GM21367 (cell line): ENCODE measurements around the gene AP5Z1.

Experiments
- ATAC-seq: cut with Tn5 transposase; IDR thresholded peaks from one replicate; pipeline ENCODE4 v1.9.1; 2021; ENCODE audit not compliant: unreplicated experiment

Gene AP5Z1

DNA sequence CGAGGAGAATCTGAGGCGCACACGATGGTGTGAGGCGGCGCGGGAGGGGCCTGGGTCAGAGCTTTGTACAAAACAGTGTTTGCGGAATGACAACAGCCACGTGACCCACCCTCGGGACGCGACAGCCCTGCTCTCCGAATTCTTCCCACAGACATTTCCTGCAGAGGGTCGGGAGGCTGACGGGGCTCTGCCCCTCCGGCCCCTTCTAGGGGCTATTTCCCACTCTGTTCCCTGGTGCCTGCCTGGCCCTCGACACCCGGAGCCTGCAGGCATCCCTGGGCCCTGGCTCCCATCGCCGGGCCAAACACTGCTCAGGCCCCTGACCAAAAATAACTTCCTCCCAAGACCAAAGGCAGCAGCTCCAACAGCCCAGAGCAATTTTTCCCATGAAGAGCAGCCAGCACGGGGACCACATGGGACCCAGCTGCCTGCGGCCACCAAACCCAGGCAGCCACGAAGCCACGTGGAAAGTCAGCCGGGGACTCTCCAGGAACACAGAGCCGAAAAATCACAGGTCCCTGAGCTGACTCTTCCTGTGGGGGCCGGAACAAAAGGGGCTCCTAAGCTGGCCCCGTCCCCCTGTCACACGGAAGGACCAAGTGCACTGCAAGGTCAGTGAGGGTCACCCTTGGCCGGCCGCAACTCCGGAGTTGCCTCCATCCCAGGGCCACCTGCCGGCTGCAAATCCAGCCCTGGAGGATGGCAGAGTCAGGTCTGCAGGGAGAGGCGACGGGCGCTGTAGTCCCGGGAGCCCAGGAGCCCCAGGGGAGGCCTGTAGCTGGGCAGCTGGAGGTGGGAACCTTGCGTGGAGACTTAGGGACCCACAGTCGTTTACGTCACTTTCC, 44.4 kb downstream of the AP5Z1 start:
- ATAC-seq: no peak

DNA sequence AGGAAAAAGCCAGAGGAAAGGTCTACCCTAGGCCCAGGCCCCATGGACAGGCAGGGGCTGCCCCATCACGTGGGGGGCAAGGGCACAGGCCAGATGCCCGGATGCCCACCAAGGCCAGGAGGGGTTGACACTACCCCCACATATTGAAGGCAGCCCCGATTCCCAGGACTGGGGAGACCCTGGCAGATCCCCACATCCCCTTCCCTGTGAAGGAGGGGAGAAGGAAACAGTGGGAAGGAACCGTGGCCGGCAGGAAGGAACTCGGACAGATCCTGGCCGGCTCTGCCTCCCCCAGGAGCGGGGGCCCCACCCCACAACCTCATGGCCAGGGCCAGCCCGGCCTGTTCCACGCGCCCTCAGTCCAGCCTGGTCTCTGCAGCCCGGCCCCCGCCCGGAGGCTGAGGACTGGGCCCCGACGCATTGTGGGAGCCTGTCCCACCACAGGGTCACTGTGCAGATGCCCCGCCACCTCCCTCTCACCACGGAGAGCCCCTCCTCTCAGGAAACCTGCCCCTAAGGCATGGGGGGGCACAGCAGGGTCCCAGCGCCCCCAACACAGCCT, 45.1 kb downstream of the AP5Z1 start:
- no peak for ATAC-seq

DNA sequence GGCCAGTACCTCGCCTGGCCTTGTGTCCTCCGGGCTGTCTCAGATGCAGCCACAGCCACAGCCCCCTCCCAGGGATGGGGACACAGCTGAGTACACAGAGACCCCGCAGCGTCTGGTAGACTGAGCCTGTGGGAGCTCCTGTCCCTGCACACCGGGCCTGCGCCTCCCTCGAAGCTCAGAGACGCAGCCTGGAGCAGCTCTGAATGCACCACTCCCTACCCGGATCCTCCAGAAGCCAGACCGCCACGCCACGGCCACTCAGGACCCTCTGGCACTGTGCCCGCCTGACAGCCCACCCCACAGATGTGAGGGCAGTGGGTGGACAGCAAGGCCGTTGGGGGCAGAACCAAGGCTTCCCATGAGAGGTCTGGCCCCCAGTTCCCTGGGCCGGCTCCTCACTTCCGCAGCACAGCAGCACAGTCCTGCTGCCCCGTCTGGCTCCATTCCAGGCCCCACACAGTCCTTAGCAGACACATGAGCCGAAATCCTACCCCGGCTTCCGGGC, 45.6 kb downstream of the AP5Z1 start:
- no peak for ATAC-seq

DNA sequence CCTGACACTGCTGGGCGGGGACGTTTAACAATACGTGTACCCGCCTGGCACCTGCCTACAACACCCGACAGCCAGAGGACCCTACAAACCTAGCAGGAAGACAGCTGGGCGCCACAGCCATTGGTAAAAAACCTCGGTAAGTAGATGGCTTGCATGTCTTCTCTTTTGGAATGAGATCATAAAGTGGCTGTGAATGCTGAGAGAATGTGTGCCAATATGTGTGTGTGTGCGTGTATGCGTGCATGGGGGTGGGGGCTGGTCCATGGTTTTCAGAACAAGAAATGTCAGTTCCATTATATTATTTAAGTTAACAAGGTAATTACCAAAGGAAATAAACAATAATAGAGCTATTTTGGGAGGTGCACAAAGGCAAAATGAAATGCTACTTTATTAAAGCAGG, 47.3 kb downstream of the AP5Z1 start:
- ATAC-seq: no peak

DNA sequence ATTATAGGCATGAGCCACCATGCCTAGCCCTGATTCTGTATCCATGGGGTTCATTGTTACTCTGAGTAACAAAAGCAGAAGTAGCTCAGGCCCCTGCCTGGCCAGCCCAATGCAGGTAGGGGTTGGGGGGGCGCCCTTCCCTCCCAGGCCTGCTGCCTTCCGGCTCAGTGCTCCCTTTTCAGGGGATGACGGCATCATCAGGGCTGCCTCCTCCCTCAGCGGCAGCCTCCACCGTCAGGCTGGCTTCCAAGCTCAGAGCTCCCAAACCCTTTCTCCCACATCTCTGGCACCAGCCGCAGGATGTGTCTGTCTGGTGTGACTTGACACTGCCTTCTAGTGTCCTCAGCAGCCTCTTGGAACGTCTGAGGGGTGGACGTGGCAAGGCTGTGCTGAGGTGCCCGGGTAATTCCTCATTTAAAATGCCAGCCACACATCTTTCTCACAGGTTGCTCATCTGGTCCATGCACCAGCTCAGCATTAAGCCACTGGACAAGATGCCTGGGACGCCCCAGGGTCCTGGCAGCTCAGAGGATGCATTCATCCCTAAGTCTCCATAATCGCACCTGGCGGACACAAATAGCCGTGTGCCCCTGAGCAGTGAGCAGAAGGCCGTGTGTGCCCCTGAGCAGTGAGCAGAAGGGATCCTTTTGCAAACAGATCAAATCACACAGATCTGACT, 48.2 kb downstream of the AP5Z1 start:
- ATAC-seq: no peak

DNA sequence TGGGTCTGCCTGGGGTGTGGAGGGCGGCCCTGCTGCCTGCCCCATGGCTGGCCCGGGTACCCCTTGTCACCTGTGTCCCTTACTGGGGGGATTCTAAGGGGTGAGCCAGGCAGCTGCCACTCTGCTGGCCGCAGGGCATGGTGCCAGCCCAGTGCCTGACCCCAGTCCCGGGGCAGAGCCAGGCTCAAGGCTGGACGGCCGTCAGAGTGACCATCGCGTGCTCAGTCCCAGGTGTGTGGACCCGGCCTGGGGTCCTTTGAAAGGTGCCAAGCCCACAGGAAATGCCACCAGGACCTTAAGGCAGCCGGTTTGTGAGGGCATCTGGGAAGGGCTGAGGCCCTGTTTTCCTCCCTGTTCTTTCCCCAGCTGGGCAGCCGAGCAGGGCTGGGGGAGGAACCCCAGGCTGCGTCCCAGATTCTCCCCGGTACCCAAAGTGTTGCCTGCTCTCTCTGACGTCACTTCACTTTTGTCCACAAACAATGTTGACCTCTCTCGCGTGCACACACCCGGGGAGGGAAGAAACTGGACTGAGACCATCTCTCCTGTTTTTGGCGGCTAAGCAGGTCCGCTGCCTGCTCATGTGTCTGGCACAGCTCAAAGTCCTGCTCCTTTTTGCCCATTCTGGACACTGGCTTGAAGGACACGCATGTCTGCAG, 48.8 kb downstream of the AP5Z1 start:
- no peak for ATAC-seq

DNA sequence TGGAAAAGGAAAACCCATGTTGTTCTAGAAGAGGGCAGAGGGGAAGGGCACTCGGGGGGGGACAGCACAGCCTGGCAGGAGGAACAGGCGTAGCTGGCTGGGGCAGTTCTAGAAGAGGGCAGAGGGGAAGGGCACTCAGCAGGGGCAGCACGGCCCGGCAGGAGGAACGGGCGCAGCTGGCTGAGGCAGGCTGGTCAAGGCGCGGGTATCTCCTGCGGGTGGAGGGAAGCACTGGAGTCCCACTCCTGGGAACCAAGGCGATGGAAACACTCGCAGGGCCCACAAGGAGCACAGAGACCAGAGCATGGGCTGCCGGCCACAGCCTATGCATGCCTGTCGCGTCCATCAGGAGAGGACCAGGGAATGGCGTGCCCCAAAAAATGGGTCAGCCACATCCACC, 49.7 kb downstream of the AP5Z1 start:
- ATAC-seq: no peak

DNA sequence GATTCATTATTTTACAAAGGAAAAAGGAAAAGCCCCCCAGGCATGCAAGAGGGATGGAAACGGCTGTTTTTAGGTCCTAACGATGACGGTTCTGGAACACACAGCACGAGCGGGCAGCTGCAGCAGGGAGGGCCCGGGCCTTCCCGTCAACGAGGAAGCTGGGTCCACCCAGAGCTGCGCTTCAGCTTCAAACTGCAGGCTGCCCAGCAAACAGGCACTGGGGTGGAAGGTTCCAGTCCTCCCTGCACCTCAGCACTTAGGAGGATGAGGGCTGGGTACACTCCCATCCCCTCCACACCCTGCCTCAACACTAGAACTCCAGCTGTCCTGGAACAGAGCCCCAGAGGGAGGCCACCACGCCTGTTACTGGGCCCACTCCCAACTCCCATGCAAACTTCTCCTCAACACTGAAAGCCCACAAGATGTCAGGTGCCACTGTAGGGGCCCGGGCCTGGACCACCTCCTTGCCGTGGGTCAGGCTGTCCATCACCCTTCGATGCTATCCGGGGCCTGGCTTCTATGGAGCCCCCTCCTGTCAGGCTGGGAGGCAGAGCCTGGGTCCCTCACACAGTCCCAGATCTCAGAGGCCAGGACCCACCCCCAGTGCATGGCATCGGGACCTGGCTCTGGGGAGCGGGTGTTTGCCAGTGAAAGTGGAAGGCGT, 53.4 kb downstream of the AP5Z1 start:
- ATAC-seq: no peak

DNA sequence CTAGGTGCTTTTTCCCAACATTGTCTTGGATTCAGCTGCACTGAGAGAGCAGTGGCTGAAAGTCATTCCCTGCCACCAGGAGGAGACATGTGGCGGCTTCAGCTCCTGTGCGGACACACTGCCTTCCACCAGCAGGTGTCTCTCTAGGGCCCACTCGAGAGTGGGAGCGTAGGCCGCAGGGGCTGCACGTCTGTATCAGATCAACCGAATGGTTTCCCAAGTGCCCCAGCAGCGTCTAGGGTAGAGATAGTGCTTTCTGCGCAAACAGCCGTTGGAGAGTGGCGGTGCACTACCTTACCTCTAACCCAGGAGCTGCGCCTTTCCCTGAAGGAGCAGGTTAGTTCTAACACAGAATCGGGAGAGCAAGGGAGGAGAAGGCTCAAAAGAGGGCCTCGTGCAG, 54.8 kb downstream of the AP5Z1 start:
- ATAC-seq: no peak

DNA sequence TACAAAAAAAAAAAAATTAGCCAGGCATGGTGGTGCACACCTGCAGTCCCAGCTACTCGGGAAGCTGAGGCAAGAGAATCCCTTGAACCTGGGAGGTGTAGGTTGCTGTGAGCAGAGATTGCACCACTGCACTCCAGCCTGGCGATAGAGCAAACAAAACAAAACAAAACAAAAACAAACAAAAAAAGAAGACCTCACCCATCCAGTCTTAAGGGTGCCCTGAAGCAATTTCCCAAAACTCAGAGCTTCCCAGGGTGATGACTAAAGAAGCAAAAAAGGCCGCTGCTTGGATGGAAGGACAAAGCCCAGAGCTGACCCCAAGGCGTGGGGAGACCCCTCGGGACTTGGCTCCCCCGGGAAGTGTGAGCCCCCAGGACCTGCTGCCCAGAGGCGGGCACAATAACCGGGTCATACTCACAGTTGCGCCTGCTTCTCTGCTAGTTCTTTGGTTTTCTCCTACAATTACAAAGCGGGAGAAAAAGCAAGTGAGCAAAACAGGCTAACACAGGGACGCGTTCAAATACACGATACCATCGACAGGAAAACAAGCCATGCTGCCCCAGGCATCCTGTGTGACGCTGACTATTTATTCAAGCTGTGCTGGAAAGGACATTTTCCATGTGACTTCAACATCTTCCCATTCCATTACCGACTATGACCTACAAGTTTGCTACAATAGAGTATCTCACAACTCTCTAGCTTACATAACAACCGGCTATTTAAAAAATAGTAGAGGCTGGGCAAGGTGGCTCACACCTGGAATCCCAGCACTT, 56.5 kb downstream of the AP5Z1 start:
- ATAC-seq: no peak

DNA sequence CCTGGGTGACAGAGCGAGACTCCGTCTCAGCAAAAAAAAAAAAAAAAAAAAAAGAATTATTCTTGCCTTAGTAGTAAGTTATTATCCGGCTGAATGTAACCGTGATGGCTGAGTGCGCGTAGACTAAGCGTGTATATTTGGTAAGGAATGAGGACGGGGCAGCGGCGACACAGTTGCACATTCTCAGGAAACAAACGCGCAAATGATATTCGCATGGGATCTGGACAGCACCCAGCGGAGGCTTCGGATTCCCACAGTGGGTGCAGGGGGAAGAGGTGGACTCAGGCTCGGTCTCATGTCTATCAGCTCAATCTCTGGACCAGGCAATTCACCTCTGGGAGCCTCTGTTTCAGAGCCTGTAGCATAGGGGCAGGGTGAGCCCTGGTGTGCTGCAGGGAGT, 57.3 kb downstream of the AP5Z1 start:
- no peak for ATAC-seq

DNA sequence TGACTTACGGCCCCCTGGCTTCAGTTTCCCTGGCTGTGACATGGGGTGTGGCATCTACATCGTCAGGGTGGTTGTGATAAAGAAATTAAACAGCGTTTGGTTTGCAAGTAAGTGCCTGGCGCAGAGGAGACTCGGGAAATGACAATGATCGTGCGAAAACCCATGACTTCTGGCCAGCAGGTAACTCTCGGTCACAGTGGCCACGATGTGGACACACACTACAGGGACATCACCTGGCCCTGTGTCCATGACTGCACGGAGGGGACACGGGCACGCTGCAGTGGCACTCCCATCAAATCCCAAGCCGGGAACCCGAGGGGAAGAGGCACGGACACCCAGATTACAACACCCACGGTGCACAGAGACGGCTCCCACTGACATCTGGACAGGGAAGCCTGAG, 57.8 kb downstream of the AP5Z1 start:
- ATAC-seq: no peak

DNA sequence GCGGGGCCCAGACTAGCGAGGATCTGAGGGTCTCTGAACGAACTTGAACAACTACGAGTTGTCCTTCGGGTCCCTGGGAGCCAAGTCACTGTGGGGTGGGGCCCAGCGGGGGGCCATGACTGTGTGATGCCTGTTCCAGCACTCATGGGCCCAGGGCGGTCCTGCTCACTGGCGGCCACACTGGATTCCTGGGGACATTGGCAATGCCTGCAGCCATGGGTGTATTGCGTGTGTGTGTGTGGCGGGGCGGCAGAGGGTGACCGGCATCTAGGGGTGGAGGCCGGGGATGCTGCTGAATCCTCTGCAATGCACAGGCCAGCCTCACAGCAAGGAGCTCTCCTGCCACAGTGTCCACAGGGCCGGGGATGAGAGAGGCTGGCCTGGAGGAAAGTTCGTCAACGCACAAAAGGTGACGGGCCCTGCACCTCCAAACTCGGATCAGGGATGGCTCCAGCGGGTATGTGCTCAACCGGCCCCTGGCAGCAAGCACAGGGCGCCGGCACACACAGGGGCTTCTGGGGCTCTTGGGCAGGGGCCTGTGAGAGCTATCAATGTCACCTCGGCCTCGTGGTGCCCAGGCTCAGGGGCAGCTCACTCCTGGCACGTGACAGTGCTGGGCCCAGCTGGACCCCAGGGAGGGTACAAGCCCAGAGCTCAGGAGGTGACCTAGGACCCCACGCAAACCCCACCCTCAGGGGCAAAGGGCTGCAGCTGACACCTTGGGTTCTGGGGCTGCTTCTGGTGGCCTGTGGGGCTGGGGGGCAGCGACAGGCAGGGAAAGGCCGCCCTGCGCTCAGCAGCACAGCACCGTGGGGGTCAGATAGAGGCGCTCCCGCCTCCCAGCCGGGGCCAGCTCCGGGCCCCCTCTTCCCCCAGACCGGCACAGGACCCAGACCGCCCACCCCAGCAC, 58.5 kb downstream of the AP5Z1 start:
- no peak for ATAC-seq

DNA sequence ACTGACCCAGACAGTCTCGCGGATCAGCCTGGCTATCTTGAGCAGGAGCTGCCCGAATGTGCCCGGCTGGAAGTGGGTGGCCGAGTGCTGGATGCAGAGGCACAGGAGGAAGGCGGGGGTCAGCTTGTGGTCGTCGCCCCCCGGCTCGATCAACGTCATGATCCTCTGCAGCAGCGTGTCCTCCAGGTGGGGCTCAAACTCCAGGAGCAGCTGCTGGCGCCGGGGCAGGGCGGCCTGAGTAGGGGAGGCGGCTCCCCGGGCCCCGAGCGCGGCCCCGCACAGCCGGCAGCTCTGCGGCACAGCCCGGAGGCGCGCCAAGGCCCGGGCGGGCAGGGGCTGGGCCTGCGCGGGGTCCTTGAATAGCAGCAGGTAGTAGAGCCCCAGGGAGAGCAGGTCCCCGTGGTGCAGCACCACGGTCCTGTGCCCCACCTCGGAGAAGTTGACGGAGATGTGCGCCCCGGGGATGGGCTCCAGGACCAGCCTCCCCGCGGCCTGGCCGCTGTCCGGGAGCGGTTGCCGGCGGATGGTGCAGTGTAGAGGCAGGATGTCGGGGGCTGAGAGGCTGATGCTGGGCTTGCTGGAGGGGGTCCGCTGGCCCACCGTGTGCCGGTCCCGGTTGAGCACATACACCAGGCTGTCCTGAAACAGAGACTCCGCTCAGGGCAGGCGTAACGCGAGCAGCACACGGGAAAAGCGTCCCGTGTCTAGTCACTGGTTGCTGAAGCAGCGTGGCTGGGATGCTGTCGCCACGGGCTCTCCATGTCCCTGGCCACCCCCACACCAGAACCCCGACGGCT, 59.4 kb downstream of the AP5Z1 start:
- no peak for ATAC-seq

DNA sequence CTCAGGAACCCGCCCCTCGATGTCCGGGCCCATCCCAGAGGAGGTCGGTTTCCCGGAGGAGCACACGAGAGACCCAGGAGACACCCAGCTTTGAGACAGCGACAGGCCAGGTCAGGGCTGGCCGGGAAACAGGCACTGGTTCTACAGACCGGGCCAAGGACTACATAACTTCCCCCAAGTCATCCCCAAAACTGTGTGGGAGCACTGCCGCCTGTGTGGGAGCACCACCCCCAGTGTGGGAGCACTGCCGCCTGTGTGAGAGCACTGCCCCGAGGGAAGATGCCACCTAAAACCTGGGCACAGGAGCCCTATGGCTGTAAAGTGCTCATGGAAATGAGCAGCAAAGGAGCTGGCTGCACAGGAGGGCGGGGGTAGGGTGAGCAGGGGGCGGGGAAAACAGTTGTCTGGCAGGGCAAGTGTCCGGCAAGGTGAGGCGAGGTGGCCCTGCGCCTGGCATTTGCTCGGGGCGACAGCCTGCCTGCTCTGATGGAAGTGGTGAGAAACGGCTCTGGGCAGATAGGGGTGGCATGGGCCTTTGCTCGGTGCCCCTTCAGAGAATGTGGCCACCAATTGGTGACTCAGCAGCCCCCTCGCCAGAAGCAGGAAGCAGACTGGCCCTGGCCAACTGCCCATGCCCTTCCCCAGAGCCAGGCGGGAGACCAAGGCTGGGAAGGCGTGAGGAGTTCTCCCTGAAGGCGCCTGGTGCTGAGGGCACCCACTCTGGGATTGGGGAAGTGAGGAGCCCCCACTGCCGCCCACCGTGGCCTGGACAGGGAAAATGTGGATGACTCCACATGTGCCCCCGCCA, 60.2 kb downstream of the AP5Z1 start:
- ATAC-seq: no peak

DNA sequence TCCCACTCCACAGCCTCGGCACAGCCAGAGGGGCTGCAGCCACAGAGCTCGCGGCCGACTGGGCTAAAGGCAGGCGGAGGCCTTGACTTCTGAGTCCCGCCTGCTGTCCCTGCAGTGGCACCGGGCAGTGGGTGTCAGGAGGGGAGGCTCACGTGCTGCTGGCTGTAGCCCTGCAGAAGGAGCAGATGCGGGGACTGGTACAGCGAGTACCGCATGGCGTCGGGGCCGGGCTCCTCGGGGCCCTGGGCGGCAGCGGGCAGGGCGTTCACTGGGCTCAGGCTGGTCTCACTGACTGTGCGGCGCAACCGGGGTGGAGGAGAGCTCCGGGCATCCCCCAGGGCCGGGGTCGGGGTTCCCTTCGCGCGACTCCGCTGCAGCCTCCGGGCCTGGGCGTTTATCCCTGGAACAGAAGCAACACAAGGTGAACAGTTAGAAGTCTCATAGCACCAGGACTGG, 60.8 kb downstream of the AP5Z1 start:
- ATAC-seq: no peak

DNA sequence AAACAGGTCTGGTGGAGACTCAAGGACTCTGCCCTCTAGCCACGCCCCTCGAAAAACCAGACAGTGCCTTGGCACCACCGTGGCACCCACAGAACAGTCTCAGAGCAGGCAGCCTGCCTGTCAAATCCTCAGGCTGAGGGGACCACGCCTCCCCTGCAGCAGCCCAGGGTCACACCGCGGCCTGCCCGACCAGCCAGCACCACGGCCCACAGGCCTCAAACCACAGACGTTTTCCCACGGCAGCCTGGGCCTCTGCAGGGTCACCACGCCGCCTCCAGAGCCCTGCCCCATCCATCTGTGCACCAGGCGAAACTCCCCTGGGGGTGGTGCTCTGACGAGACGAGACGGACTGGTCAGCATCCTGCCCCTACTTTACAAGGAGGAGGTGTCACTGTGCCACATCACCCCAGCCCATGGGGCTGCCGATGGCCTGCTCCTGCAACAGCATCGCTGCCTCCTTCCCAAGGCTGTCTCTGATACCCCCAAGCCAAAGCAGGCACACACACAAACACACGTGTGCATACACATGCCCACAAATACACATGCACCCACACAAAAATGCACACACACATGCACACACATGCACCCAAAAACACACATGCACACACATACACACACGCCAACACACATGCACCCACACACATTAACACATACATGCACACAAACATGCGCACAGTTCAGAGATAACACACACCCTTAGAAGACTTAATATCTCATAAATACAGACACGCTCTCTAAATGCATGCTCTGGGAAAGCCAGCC, 61.8 kb downstream of the AP5Z1 start:
- ATAC-seq: no peak
